ENCODE results near the gene NTMT1. TPM values are rescaled to one million over a fixed set of nuclear protein-coding genes. Genes with fewer than 3 reads are reported as not detected.
A peak's percentile ranks its signal among the peaks of the same experiment; 100 is the strongest.

NTMT1 gene
- total and polyA plus RNA-seq, 9 of the 15 experiments (the other 6 are each of a cell fraction or from before 2014, with no cell fraction given): 42.1 to 116 (median 74.7) TPM

- TF ChIP-seq ATF4 (CRISPR knock-in tag; IDR thresholded peaks at IDR 0.05): no peak
- TF ChIP-seq PML (IDR thresholded peaks at IDR 0.05; ENCODE audit: low read length): peak; percentile 71
- TF ChIP-seq AFF4 (CRISPR knock-in tag; IDR thresholded peaks at IDR 0.05): peak; percentile 90
- no peak for TF ChIP-seq TAF15 (IDR thresholded peaks at IDR 0.05; ENCODE audit: low read depth, low read length)
- no peak for TF ChIP-seq EZH2 (IDR thresholded peaks at IDR 0.05; ENCODE audit: borderline replicate concordance, low read depth, low read length)
- peak; percentile 87 for TF ChIP-seq TAF9B (IDR thresholded peaks at IDR 0.05; ENCODE audit: partially characterized antibody)
- TF ChIP-seq NR2C2 (CRISPR knock-in tag; IDR thresholded peaks at IDR 0.05): no peak
- peak; percentile 57; the same call in 1 of the 2 replicates for TF ChIP-seq NR2C2 (tag; IDR thresholded peaks at IDR 0.05)
- no peak for TF ChIP-seq ZNF146 (CRISPR knock-in tag; IDR thresholded peaks at IDR 0.05; ENCODE audit: unreplicated experiment)
- no peak for TF ChIP-seq CHAMP1 (IDR thresholded peaks at IDR 0.05)
- no peak for TF ChIP-seq NFYB (IDR thresholded peaks at IDR 0.05; ENCODE audit: extremely low read depth, insufficient read length)
- TF ChIP-seq SMARCC2 (IDR thresholded peaks at IDR 0.05; ENCODE audit: low read depth): no peak
- no peak for TF ChIP-seq POLR3A (IDR thresholded peaks at IDR 0.05; ENCODE audit: borderline replicate concordance, extremely low read depth, insufficient read depth, insufficient read length)
- TF ChIP-seq YY1 (IDR thresholded peaks at IDR 0.05; ENCODE audit: borderline replicate concordance in 1 of 3, control insufficient read depth in 1 of 3, extremely low read depth in 1 of 3, insufficient read depth in 3 of 3, insufficient read length in 1 of 3, insufficient replicate concordance in 2 of 3, low read depth in 1 of 3, low read length in 2 of 3): peak in 1 of 3 experiments; percentile 30
- TF ChIP-seq IRF2 (CRISPR knock-in tag; IDR thresholded peaks at IDR 0.05): no peak
- no peak for TF ChIP-seq SAFB2 (IDR thresholded peaks at IDR 0.05; ENCODE audit: borderline replicate concordance, low read depth, low read length, severe bottlenecking)
- peak; percentile 81 for TF ChIP-seq E2F8 (IDR thresholded peaks at IDR 0.05; ENCODE audit: low read depth, partially characterized antibody)
Measured at GRCh38 chr9:129626079-129626624, at the start of gene NTMT1 (continued).

All from K562 (cell line).